SK-N-MC (cell line): ENCODE data around the gene ALDH1L1.

Experiments used
- EZH2 ChIP-seq: fragments of 200-600 bp; sonication (generic); IDR thresholded peaks from one replicate; pipeline ENCODE4 v1.6.1; 2017; ENCODE audit warnings: antibody characterized with exemption
- POLR2AphosphoS5 ChIP-seq: IDR thresholded peaks from 2 replicates; pipeline ENCODE4 v1.6.1; 2012; ENCODE audit warnings: mild to moderate bottlenecking, low read depth, low read length, borderline replicate concordance

- TF ChIP-seq POLR2AphosphoS5: no peak
- no peak for TF ChIP-seq EZH2
Observed at GRCh38 chr3:126210606-126211005, 30.2 kb upstream of the ALDH1L1 start.
